ENCODE data around the gene ZSCAN5C.

The ZSCAN5C gene, protein sequence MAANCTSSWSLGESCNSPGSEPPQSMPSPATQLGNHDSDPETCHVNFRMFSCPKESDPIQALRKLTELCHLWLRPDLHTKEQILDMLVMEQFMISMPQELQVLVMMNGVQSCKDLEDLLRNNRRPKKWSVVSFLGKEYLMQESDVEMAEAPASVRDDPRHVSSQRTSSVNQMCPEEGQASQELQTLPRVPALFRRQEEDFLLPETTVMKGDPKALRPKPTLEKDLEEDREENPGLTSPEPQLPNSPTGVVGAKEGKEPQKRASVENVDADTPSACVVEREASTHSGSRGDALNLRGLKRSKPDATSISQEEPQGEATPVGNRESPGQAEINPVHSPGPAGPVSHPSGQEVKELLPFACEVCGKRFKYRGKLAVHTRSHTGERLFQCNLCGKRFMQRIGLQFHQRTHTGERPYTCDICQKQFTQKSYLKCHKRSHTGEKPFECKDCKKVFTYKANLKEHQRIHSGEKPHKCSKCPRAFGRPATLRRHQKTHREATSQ

DNA sequence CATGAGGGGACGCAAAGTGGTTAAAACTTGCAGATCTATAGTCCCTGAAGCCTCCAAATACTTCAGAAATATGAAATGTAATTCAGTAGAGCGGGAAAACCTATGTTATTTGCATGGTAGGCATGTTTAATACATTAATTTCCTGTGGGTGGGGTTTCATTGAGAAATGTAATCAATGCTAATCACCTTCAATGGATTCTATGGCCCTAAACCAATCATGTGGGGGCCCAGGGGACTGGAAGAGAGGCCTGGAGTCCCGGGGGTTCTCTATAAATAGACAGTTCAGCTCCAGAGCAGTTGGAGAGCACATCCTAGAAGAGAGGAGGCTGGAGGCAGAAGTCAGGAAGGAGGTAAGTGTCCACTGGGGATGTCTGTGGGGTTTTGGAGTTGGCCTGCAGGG lies at the start of gene ZSCAN5C:
Gene ZSCAN5C (plus strand): TSS at position 301 of the 400 bp plus-strand sequence. CDS start 3,641 bp downstream, outside the sequence.
- Mint-ChIP-seq H3K4me3 (no peak within 1 kb of the TSS), H3K27me3 (ENCODE audit: low read depth) (no peaks in the 10 kb centered on the region), H3K27ac (no peak within 1 kb of the TSS)

DNA sequence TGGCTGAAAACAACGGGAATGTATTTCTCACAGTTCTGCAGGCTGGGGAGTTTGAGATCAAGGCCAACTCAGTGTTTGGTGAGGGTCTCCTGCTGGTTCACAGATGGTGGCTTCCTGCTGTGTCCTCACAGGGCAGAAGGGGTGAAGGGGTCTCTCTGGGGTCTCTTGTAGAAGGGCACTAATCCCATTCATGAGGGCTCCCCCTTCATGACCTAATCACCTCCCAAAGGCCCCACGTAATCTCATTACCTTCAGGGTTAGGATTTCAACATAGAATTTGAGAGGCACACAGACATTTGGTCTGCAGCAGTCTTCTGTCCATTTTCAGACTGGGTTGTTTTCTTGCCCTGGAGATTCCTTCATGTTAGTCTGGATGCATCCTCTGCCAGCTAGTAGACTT lies 49.4 kb upstream of the ZSCAN5C start:
- Mint-ChIP-seq H3K9me3 (no peaks in the 10 kb centered on the region), H3K4me3 (no peak overlapping the region), H3K36me3 (ENCODE audit: low read depth) (peaks cover 22% of the 10 kb centered on the region), H3K27me3 (ENCODE audit: low read depth) (no peaks in the 10 kb centered on the region), H3K27ac (no peak overlapping the region), H3K4me1 (ENCODE audit: low read depth) (peaks cover 6% of the 10 kb centered on the region)
- DNase-seq (ENCODE audit: low spot score), result no peak

More for the DNA sequence above, at the start of gene ZSCAN5C:
- no peaks in the 10 kb centered on the region for H3K4me1 Mint-ChIP-seq (ENCODE audit: low read depth)
- no peaks in the 10 kb centered on the region for H3K36me3 Mint-ChIP-seq (ENCODE audit: low read depth)
- DNase-seq (ENCODE audit: low spot score), result no peak
- H3K9me3 Mint-ChIP-seq, result no peaks in the 10 kb centered on the region

DNA sequence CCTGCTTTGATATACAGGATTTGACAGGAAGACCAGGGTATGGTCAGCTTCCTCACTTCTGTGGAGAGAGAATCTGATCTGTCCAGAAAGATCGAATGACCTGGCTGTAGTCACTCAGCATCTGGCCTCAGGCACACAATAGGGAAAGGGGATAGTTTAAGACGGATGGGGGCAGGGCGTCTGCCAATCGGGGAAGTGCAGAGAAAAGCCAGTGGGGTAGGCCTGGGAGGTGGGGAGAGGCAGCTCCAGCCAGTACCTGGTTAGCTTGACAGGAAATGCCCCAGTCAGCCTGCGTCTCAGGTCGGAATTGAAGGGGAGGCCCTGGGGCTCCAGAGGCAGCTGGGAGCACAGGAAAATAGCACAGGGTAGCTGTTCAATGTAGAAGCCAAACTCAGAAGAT lies 48.6 kb upstream of the ZSCAN5C start:
- H3K4me1 Mint-ChIP-seq (ENCODE audit: low read depth), result peaks cover 6% of the 10 kb centered on the region
- H3K4me3 Mint-ChIP-seq, result no peak overlapping the region
- no peak for DNase-seq (ENCODE audit: low spot score)
- no peaks in the 10 kb centered on the region for H3K27me3 Mint-ChIP-seq (ENCODE audit: low read depth)
- H3K9me3 Mint-ChIP-seq, result no peaks in the 10 kb centered on the region
- peak overlapping the region; percentile 13 for H3K27ac Mint-ChIP-seq
- peaks cover 18% of the 10 kb centered on the region for H3K36me3 Mint-ChIP-seq (ENCODE audit: low read depth)

DNA sequence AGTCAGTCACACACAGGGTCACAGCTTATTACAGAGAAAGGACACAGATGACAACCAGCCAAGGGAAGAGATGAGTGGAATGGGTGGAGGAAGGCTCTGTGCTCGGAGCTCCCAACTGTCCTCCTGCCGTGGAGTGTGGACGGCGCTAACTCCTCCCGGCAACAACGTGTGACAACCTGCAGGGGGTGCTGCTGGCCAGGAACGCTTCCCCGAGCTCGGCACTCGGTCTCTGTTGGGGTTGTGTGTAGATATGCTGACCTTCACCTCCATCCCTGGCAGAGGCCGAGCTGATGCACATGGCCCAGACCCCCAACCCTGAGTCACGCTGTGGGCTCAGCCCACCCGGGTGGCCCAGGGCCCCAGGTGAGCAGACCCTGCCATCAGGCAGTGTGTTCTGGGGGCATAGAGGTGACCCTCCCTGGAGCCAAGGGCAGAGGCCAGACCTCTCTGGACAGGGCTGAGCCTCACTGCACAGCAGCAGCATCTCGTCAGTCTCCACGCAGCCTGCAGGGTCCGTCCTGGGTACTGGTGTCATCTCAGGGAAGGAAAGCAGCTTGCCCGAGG lies 46.9 kb upstream of the ZSCAN5C start:
- DNase-seq (ENCODE audit: low spot score), result no peak
- Mint-ChIP-seq H3K27ac (no peak overlapping the region), H3K36me3 (ENCODE audit: low read depth) (peaks cover 18% of the 10 kb centered on the region)

DNA sequence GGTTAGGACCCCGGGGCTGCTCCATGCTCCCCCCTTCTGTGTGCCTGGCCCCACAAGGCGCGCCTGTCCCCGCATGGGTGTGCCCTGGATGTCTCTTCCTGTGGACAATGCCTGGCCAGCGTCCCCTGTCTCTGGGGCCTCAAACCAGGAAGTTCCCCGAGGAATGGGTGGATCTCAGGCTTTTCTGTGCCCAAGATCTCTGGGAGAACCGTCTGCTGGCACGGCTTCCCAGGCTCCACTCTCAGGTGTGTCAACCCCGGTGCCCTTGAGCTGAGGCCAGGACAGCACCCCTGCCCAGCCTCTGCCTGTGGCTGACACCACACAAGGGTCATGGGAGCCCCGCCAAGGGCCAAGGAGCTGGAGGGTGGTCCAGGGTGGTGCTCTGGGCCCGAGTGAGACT lies 45.3 kb upstream of the ZSCAN5C start:
- Mint-ChIP-seq H3K4me1 (ENCODE audit: low read depth) (peaks cover 6% of the 10 kb centered on the region), H3K4me3 (no peak overlapping the region), H3K27me3 (ENCODE audit: low read depth) (no peaks in the 10 kb centered on the region), H3K27ac (no peak overlapping the region), H3K9me3 (no peaks in the 10 kb centered on the region), H3K36me3 (ENCODE audit: low read depth) (peaks cover 15% of the 10 kb centered on the region)
- no peak for DNase-seq (ENCODE audit: low spot score)

More for the DNA sequence above, 46.9 kb upstream of the ZSCAN5C start:
- Mint-ChIP-seq H3K27me3 (ENCODE audit: low read depth) (no peaks in the 10 kb centered on the region), H3K4me1 (ENCODE audit: low read depth) (peaks cover 6% of the 10 kb centered on the region), H3K4me3 (no peak overlapping the region), H3K9me3 (no peaks in the 10 kb centered on the region)

DNA sequence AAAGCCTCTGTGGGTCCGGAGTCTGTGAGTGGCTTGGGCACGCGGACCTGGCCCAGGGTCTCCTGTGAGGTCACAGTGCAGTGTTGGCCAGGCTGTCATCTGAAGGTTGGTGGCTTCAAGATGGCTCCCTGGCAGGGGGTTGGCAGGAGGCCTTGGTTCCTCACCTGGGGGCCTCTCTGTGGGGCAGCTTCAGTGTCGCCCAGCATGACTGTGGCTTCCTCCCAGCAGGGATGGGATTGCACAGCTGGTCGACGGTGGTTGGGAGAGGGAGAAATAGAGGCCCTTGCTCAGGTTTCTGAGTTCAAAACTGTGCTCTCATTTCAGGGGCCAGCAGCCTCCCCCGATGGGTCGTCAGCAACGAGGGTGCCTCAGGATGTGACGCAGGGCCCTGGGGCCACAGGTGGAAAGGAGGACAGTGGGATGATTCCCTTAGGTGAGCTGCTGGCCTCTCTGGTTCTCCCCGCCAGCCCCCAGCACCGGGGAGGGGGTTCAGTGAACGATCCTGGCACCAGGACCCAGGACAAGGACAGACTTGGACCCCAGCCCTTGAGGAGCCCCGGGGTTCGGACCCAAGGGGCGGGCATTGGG lies 43.8 kb upstream of the ZSCAN5C start:
- peaks cover 9% of the 10 kb centered on the region for H3K4me1 Mint-ChIP-seq (ENCODE audit: low read depth)
- no peaks in the 10 kb centered on the region for H3K27me3 Mint-ChIP-seq (ENCODE audit: low read depth)
- peaks cover 15% of the 10 kb centered on the region for H3K36me3 Mint-ChIP-seq (ENCODE audit: low read depth)
- H3K27ac Mint-ChIP-seq, result no peak overlapping the region
- H3K4me3 Mint-ChIP-seq, result no peak overlapping the region
- no peaks in the 10 kb centered on the region for H3K9me3 Mint-ChIP-seq
- no peak for DNase-seq (ENCODE audit: low spot score)

DNA sequence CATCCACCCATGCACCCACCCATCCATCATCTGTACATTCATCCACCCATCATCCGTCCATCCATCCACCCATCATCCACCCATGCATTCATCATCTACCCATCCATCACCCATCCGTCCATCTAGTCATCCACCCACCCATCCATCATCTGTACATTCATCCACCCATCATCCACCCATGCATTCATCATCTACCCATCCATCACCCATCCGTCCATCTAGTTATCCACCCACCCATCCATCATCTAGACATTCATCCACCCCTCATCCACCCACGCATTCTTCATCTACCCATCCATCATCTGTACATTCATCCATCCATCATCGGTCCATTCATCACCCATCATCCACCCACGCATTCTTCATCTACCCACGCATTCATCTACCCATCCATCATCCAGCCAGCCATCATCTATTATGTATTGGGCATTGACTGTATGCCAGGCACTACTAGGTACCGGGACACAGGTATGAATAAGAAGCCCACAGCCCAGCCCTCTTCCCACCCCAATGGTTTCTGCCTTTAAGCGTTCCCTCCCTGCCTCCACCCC lies 43.0 kb upstream of the ZSCAN5C start:
- Mint-ChIP-seq H3K4me3 (no peak overlapping the region), H3K36me3 (ENCODE audit: low read depth) (peaks cover 12% of the 10 kb centered on the region), H3K9me3 (no peaks in the 10 kb centered on the region), H3K27ac (no peak overlapping the region), H3K27me3 (ENCODE audit: low read depth) (no peaks in the 10 kb centered on the region), H3K4me1 (ENCODE audit: low read depth) (peaks cover 8% of the 10 kb centered on the region)
- DNase-seq (ENCODE audit: low spot score), result no peak

DNA sequence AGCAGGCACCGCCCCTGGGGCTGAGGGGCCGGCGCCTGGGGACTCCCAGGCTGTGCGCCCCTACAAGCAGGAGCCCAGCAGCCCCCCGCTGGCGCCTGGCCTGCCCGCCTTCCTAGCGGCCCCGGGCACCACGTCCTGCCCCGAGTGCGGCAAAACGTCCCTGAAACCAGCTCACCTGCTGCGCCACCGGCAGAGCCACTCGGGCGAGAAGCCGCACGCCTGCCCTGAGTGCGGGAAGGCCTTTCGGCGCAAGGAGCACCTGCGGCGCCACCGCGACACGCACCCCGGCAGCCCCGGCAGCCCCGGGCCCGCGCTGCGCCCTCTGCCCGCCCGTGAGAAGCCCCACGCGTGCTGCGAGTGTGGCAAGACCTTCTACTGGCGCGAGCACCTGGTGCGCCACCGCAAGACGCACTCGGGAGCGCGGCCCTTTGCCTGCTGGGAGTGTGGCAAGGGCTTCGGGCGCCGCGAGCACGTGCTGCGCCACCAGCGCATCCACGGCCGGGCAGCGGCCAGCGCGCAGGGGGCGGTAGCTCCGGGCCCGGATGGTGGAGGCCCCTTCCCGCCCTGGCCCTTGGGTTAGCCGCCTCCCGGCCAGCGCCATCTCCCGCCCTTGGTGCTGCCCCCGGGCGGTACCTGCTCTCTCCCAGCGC lies 42.3 kb upstream of the ZSCAN5C start:
- H3K27ac Mint-ChIP-seq, result no peak overlapping the region
- H3K4me3 Mint-ChIP-seq, result no peak overlapping the region
- no peaks in the 10 kb centered on the region for H3K27me3 Mint-ChIP-seq (ENCODE audit: low read depth)
- H3K9me3 Mint-ChIP-seq, result no peaks in the 10 kb centered on the region
- H3K4me1 Mint-ChIP-seq (ENCODE audit: low read depth), result peaks cover 10% of the 10 kb centered on the region
- DNase-seq (ENCODE audit: low spot score), result no peak
- H3K36me3 Mint-ChIP-seq (ENCODE audit: low read depth), result peaks cover 12% of the 10 kb centered on the region

DNA sequence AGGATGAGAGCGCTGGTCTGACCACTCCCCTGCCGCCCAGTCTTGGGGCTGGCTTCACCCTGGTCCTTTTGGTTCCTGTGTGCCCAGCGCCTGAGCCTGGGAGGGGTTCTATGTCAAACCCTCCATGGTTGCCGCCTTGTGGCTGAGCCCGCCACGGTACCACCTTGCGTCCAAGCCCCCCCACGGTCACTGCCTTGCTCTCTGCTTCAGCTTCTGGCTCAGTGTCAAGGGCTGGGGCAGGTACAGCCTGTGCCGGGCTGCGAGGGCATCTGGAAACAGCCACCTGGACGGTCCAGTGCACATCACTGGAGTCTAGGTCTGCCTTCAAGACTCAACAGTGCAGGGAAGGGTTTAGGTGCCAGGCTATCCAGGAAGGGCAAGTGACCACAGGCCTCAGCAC lies 40.5 kb upstream of the ZSCAN5C start:
- Mint-ChIP-seq H3K27me3 (ENCODE audit: low read depth) (no peaks in the 10 kb centered on the region), H3K36me3 (ENCODE audit: low read depth) (peaks cover 12% of the 10 kb centered on the region), H3K9me3 (no peaks in the 10 kb centered on the region), H3K4me3 (no peak overlapping the region), H3K4me1 (ENCODE audit: low read depth) (peaks cover 10% of the 10 kb centered on the region), H3K27ac (no peak overlapping the region)
- DNase-seq (ENCODE audit: low spot score), result no peak

DNA sequence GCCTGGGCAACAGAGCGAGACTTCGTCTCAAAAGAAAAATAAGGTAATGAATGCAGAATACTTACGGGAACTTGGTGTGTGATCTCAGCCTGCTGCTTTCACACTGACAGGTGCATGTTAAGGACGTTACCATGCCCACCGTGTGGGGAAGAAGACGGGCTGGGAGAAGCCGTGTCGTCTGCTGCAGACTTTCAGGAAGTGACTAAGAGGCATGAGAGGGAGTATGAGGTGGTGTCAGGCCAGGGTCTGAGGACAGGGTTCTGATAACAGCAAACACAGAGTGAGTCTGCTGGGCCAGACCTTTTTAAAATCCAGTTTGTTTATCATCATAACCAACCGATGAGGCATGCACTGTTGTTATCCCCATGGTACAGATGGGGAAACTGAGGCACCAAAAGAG lies 39.8 kb upstream of the ZSCAN5C start:
- no peak for DNase-seq (ENCODE audit: low spot score)
- Mint-ChIP-seq H3K4me1 (ENCODE audit: low read depth) (peaks cover 10% of the 10 kb centered on the region), H3K4me3 (no peak overlapping the region), H3K9me3 (no peaks in the 10 kb centered on the region), H3K36me3 (ENCODE audit: low read depth) (peaks cover 12% of the 10 kb centered on the region), H3K27me3 (ENCODE audit: low read depth) (no peaks in the 10 kb centered on the region), H3K27ac (no peak overlapping the region)

DNA sequence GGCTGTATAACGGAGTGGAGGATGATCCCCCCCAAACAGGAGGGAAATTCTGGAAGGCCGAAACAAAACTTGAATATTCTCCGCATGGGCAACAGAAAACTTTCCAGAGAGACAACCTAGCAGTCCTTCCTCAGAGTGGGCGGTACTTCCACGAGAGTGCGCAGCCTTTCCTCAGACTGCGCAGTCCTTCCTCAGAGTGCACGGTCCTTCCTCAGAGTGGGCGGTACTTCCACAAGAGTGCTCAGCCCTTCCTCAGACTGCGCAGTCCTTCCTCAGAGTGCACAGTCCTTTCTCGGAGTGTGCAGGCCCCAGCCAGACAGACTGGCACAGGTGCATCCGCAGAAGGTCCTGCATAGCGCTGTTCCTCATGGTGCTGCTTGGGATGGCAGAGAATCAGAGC lies 39.0 kb upstream of the ZSCAN5C start:
- peaks cover 10% of the 10 kb centered on the region for H3K4me1 Mint-ChIP-seq (ENCODE audit: low read depth)
- no peak for DNase-seq (ENCODE audit: low spot score)
- no peaks in the 10 kb centered on the region for H3K27me3 Mint-ChIP-seq (ENCODE audit: low read depth)
- no peaks in the 10 kb centered on the region for H3K9me3 Mint-ChIP-seq
- no peak overlapping the region for H3K4me3 Mint-ChIP-seq
- no peak overlapping the region for H3K27ac Mint-ChIP-seq
- H3K36me3 Mint-ChIP-seq (ENCODE audit: low read depth), result peaks cover 10% of the 10 kb centered on the region

DNA sequence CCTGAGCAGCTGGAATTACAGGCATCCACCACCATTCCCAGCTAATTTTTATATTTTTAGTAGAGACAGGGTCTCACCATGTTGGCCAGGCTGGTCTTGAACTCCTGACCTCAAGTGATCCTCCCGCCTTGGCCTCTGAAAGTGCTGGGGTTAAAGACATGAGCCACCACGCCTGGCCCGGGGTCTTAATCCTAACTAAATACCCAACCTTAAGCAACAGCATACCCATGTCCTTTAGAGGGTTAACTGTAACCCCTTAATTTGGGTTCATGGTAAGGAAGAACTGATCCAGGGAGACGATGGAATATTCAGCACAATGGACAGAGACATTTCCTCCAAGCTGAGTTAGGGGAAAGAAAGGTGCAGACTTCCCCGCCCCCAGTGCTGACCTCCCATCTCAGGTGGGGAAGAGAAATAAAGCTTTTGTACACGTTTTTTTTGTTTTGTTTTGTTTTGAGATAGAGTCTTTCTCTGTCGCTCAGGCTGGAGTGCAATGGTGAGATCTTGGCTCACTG lies 35.0 kb upstream of the ZSCAN5C start:
- Mint-ChIP-seq H3K27me3 (ENCODE audit: low read depth) (no peaks in the 10 kb centered on the region), H3K36me3 (ENCODE audit: low read depth) (no peaks in the 10 kb centered on the region), H3K27ac (no peak overlapping the region), H3K9me3 (no peaks in the 10 kb centered on the region), H3K4me1 (ENCODE audit: low read depth) (peaks cover 10% of the 10 kb centered on the region), H3K4me3 (no peak overlapping the region)
- no peak for DNase-seq (ENCODE audit: low spot score)

DNA sequence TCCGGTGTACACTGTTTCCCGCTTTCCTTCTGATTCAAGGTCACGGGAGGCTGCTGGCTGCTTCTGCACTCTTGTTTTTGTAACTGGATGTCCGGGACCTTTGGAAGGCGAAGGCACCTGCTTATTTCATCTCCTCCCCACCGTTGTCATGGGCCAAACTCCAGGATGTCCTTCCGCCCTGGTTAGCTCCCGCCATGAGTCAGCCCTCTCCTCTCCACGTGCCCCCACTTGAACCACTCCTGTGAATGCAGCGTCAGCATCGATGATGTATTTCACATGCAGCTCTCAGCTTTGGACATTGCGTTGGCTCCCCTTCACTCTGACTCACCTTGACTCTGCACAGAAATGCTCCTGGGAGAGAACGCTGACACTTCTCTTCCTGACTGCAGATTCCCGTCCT lies 31.8 kb upstream of the ZSCAN5C start:
- no peak overlapping the region for H3K27ac Mint-ChIP-seq
- no peak overlapping the region for H3K4me3 Mint-ChIP-seq
- no peaks in the 10 kb centered on the region for H3K36me3 Mint-ChIP-seq (ENCODE audit: low read depth)
- peaks cover 2% of the 10 kb centered on the region for H3K4me1 Mint-ChIP-seq (ENCODE audit: low read depth)
- H3K9me3 Mint-ChIP-seq, result no peaks in the 10 kb centered on the region
- DNase-seq (ENCODE audit: low spot score), result no peak
- no peaks in the 10 kb centered on the region for H3K27me3 Mint-ChIP-seq (ENCODE audit: low read depth)

All from T-helper 2 cell treated with Interferon-gamma antibody and Interleukin-4, amounts not matched to agents 5 μg/mL and 100 μg/mL, for 36 hours (primary cell).